Tibial artery (tissue), 4 donors: ENCODE measurements around the gene RNU6-1.

ENCODE experiments used
- DNase-seq, 2 donors: peaks; one replicate each; pipeline ENCODE4 v3.0.0-alpha.2; 2019
- H3K27ac ChIP-seq, 2 donors: fragments of 200-600 bp; sonication (generic) in 1 of 2; 1 replicate in 1 of 2; 2 replicates in 1 of 2; pipeline ENCODE4 v1.5.1; 2018 to 2019; ENCODE audit warnings: mild to moderate bottlenecking in 1 of 2
- H3K27me3 ChIP-seq, 2 donors: fragments of 200-600 bp; sonication (generic) in 1 of 2; one replicate each; pipeline versions ENCODE4 v1.5.1 to v1.6.0; 2016 to 2019
- H3K36me3 ChIP-seq, 3 donors: fragments of 200-600 bp; sonication (generic) in 2 of 3; one replicate each; pipeline ENCODE4 v1.5.1; 2016 to 2019; ENCODE audit warnings: mild to moderate bottlenecking in 2 of 3
- H3K4me1 ChIP-seq, 4 donors: fragments of 200-600 bp; sonication (generic) in 2 of 4; 1 replicate in 3 of 4; 2 replicates in 1 of 4; pipeline ENCODE4 v1.5.1; 2016 to 2019
- H3K4me3 ChIP-seq, 2 donors: fragments of 200-600 bp; sonication (generic) in 1 of 2; 1 replicate in 1 of 2; 2 replicates in 1 of 2; pipeline ENCODE4 v1.5.1; 2018 to 2019; ENCODE audit warnings: mild to moderate bottlenecking in 2 of 2
- H3K9me3 ChIP-seq, 3 donors: fragments of 200-600 bp; sonication (generic) in 1 of 3; one replicate each; pipeline ENCODE4 v1.5.1; 2016 to 2019
- intact Hi-C: fragments of 100-400 bp; cut with DNase I; formaldehyde crosslinking; loops from one replicate; pipeline ENCODE4 v1.15.0; 2023; ENCODE audit warnings: low total_unique reads
- TF ChIP-seq, protein P1 (sequence below), 2 experiments: fragments of 200-600 bp in 1 of 2; fragments of 450-650 bp in 1 of 2; IDR thresholded peaks; one replicate each; pipeline ENCODE4 v1.5.1; 2017 to 2019; ENCODE audit warnings: antibody characterized with exemption in 2 of 2, mild to moderate bottlenecking in 1 of 2, moderate library complexity in 1 of 2

Gene RNU6-1

DNA sequence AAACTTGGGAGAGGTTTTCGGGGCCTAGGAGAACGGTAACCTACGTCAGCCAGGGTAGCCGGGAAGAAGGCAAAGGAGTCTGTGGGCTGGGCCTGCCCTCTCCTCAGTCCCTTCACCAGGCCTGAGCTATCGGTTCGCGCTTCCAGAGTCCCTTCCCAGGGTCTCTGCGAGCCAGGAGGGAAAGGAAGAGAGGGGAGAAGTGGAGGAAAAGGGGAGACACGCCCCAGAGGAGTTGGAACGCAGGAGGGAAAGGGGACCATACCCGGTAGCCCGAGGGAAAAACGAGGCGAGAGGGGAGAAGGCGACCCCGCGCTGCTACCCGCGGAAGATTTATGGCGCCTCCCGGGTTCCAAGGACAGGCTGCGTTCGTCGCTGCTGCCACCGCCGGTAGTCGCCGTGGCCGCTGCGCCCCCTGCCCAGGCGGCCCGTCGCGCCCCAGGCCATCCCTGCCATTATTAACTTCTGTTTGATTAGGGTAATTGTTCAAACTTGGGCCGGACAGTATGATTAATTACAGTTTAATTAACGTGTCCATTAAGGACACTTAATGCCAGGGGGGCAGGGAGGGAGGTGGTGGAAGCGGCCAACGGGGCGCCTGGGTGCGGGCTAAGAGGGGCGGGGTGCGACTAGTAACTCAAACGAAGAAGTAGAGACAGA lies 17.9 kb downstream of the RNU6-1 start:
- H3K36me3 ChIP-seq: no peaks in the 10 kb centered on the region
- TF ChIP-seq, protein P1, sequence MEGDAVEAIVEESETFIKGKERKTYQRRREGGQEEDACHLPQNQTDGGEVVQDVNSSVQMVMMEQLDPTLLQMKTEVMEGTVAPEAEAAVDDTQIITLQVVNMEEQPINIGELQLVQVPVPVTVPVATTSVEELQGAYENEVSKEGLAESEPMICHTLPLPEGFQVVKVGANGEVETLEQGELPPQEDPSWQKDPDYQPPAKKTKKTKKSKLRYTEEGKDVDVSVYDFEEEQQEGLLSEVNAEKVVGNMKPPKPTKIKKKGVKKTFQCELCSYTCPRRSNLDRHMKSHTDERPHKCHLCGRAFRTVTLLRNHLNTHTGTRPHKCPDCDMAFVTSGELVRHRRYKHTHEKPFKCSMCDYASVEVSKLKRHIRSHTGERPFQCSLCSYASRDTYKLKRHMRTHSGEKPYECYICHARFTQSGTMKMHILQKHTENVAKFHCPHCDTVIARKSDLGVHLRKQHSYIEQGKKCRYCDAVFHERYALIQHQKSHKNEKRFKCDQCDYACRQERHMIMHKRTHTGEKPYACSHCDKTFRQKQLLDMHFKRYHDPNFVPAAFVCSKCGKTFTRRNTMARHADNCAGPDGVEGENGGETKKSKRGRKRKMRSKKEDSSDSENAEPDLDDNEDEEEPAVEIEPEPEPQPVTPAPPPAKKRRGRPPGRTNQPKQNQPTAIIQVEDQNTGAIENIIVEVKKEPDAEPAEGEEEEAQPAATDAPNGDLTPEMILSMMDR (IDR thresholded peaks at IDR 0.05): no peak
- no peak overlapping the region for H3K27ac ChIP-seq
- H3K9me3 ChIP-seq: peaks cover 0 to under 1% (median 0%) of the 10 kb centered on the region in 3 donors
- peaks cover 0 to 61% (median 40%) of the 10 kb centered on the region in 4 donors for H3K4me1 ChIP-seq
- peaks cover 0 to 97% of the 10 kb centered on the region in 2 donors for H3K27me3 ChIP-seq
- no peak overlapping the region for H3K4me3 ChIP-seq
- intact Hi-C loops: no loop called here
- no peak for DNase-seq

- Histone ChIP-seq H3K27me3 (peaks cover 0 to 93% of the 10 kb centered on the region in 2 donors), H3K27ac (no peak overlapping the region), H3K9me3 (peaks cover 0 to 5% (median 0%) of the 10 kb centered on the region in 3 donors), H3K36me3 (no peaks in the 10 kb centered on the region), H3K4me3 (no peak overlapping the region), H3K4me1 (peaks cover 0 to 55% (median 34%) of the 10 kb centered on the region in 4 donors)
- intact Hi-C loops: no loop called here
- TF ChIP-seq, protein P1 (IDR thresholded peaks at IDR 0.05): no peak
- peak in 1 of 2 donors; percentile 39 for DNase-seq
Observed at GRCh38 chr15:67820992-67821783, 18.7 kb downstream of the RNU6-1 start.

DNA sequence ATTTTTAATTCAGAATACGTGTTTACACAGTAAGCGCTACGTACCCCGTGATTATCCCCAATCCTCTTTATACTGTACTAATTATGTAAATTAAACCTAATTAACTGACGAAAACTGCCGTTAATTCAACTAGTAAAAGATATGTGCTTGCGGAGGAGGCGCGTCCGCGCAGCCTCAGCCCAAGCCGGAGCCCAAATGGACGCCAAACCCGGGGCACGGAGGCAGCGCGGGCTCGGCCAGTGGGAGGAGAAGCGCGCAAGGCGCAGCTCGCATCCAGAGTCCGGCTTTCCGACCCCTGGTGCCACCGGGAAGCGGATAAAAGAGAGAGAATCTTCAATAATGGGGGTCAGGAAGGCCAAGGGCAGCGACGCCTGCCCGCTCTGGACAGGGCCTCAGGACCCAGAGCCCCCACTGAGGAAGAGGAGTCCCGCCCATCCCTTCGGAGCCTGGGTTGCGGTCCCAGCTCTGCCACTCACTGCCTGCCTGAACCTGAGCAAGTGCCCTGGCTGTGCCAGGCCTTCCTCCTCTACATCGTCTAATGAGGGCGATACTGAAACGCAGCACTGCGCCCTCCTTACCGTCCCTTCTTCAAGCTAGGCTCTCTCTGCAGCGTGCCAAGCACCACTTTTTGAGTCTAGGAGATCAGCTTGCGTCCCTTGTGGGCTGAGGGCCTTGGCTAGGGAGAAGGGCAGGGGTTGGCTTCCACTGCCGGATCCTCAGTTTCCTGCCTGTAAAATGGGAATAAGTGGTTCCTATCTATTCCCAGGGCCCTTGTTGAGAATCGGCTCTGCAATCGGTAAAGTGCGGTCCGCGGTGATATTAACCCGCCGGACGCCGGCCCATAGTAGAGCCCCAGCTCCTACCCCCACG lies 19.5 kb downstream of the RNU6-1 start:
- no peak overlapping the region for H3K27ac ChIP-seq
- no peak overlapping the region for H3K4me3 ChIP-seq
- peaks cover 0 to 10% (median 5%) of the 10 kb centered on the region in 3 donors for H3K9me3 ChIP-seq
- H3K36me3 ChIP-seq: peaks cover 2 to 7% (median 5%) of the 10 kb centered on the region in 3 donors
- DNase-seq: no peak
- peaks cover 0 to 47% (median 28%) of the 10 kb centered on the region in 4 donors for H3K4me1 ChIP-seq
- peaks cover 0 to 89% of the 10 kb centered on the region in 2 donors for H3K27me3 ChIP-seq
- intact Hi-C loops: no loop called here
- TF ChIP-seq, protein P1 (IDR thresholded peaks at IDR 0.05): no peak

- Histone ChIP-seq H3K4me1 (peaks cover 0 to 40% (median 21%) of the 10 kb centered on the region in 4 donors), H3K9me3 (peaks cover 0 to 17% (median 10%) of the 10 kb centered on the region in 3 donors), H3K36me3 (peaks cover 5 to 11% (median 6%) of the 10 kb centered on the region in 3 donors), H3K27me3 (peaks cover 0 to 83% of the 10 kb centered on the region in 2 donors), H3K27ac (no peak overlapping the region), H3K4me3 (no peak overlapping the region)
- no peak for DNase-seq
- TF ChIP-seq, protein P1 (IDR thresholded peaks at IDR 0.05): no peak
- intact Hi-C loops: no loop called here
Observed at GRCh38 chr15:67819636-67820035, 20.2 kb downstream of the RNU6-1 start.

- H3K9me3 ChIP-seq: peaks cover 0 to 18% (median 10%) of the 10 kb centered on the region in 3 donors
- peaks cover 0 to 30% (median 17%) of the 10 kb centered on the region in 4 donors for H3K4me1 ChIP-seq
- no peak overlapping the region for H3K4me3 ChIP-seq
- no peak overlapping the region for H3K27ac ChIP-seq
- peaks cover 0 to 71% of the 10 kb centered on the region in 2 donors for H3K27me3 ChIP-seq
- intact Hi-C loops: no loop called here
- DNase-seq: peak in 1 of 2 donors; percentile 32
- peaks cover 5 to 11% (median 6%) of the 10 kb centered on the region in 3 donors for H3K36me3 ChIP-seq
- TF ChIP-seq, protein P1 (IDR thresholded peaks at IDR 0.05): no peak
Observed at GRCh38 chr15:67818464-67818863, 21.4 kb downstream of the RNU6-1 start.
